Transverse colon (tissue), 4 donors: ENCODE data around the gene NECTIN1. TPM values are rescaled to one million over a fixed set of nuclear protein-coding genes. Genes with fewer than 3 reads are reported as not detected.

ENCODE experiments used
- DNase-seq: peaks from one replicate; pipeline ENCODE4 v3.0.0-alpha.2; 2019
- H3K27ac ChIP-seq, 4 donors: fragments of 200-600 bp; sonication (generic); 2 replicates each; pipeline ENCODE4 v1.5.1; 2016 to 2018; ENCODE audit warnings: inconsistent platforms in 4 of 4
- H3K27me3 ChIP-seq: fragments of 200-600 bp; sonication (generic); 2 replicates; pipeline ENCODE4 v1.5.1; 2017; ENCODE audit warnings: inconsistent platforms
- H3K36me3 ChIP-seq, 4 donors: fragments of 200-600 bp; sonication (generic); 2 replicates each; pipeline ENCODE4 v1.5.1; 2017 to 2019; ENCODE audit warnings: inconsistent platforms in 4 of 4
- H3K4me1 ChIP-seq, 4 donors: fragments of 200-600 bp; sonication (generic); 2 replicates each; pipeline ENCODE4 v1.5.1; 2017 to 2020; ENCODE audit warnings: inconsistent platforms in 4 of 4
- H3K4me3 ChIP-seq, 4 donors: fragments of 200-600 bp; sonication (generic); 1 replicate in 1 of 4; 2 replicates in 3 of 4; pipeline versions ENCODE4 v1.5.1 to v1.6.1; 2017 to 2019; ENCODE audit warnings: inconsistent platforms in 4 of 4
- H3K9me3 ChIP-seq, 2 donors: fragments of 200-600 bp; sonication (generic); 2 replicates each; pipeline ENCODE4 v1.5.1; 2017 to 2019; ENCODE audit warnings: inconsistent platforms in 2 of 2
- CTCF ChIP-seq, 5 experiments: fragments of 200-600 bp in 3 of 5; fragments of 450-650 bp in 2 of 5; sonication (generic) in 3 of 5; IDR thresholded peaks; 1 replicate in 2 of 5; 2 replicates in 3 of 5; pipeline ENCODE4 v1.5.1; 2016 to 2017; ENCODE audit warnings: antibody characterized with exemption in 5 of 5, inconsistent platforms in 3 of 5, mild to moderate bottlenecking in 2 of 5, moderate library complexity in 1 of 5
- EP300 ChIP-seq: sonication (generic); formaldehyde crosslinking; IDR thresholded peaks from one replicate; pipeline ENCODE4 v1.6.1; 2017; ENCODE audit warnings: antibody characterized with exemption, low read depth
- POLR2A ChIP-seq: fragments of 450-650 bp; IDR thresholded peaks from one replicate; pipeline ENCODE4 v1.6.1; 2016; ENCODE audit warnings: antibody characterized with exemption, mild to moderate bottlenecking, moderate library complexity
- POLR2AphosphoS5 ChIP-seq, 3 donors: sonication (generic); formaldehyde crosslinking; IDR thresholded peaks; one replicate each; pipeline ENCODE4 v1.6.1; 2016; ENCODE audit warnings: antibody characterized with exemption in 3 of 3
- WGBS, 2 donors: methylation state at CpG; one replicate each; pipeline ENCODE4 v1.1.5; 2018; ENCODE audit warnings: low coverage in 1 of 2; 5-methylcytosine and 5-hydroxymethylcytosine counted together
- in situ Hi-C, 4 donors: fragments of 200-750 bp; cut with MboI; loops; one replicate each; pipeline versions ENCODE4 v1.15.0 to v1.15.1; 2017; ENCODE audit warnings: low sequenced_read_pairs in 3 of 4, low pct_ligation_motif_present in 1 of 4, low pct_unique_long_range_greater_than_20kb in 1 of 4
- intact Hi-C: fragments of 100-400 bp; cut with DNase I; formaldehyde crosslinking; loops from one replicate; pipeline ENCODE4 v1.15.1; 2023; ENCODE audit warnings: low total_unique reads
- small RNA-seq, 4 donors: library from RNA; depleted of rRNA; stranded (forward); fragments of <200 nt; gene quantifications; one replicate each; pipeline ENCODE3, GENCODE V24; 2016
- total RNA-seq, 4 donors: library from RNA; depleted of rRNA; stranded (reverse); fragments of >200 nt; gene quantifications; one replicate each; pipeline ENCODE4 v1.1.0, GENCODE V29; 2016

Gene NECTIN1
- total RNA-seq, 4 donors from 2014 or later: 11.0 to 71.2 (median 12.6) TPM

- no peak for TF ChIP-seq POLR2A
- TF ChIP-seq EP300: no peak
- Histone ChIP-seq H3K27me3 (peaks cover 9% of the 10 kb centered on the region), H3K36me3 (no peaks in the 10 kb centered on the region), H3K4me1 (no peaks in the 10 kb centered on the region), H3K9me3 (no peaks in the 10 kb centered on the region), H3K27ac (no peak overlapping the region), H3K4me3 (no peak overlapping the region)
- in situ Hi-C loops (no loop called here), intact Hi-C loops (no loop called here)
- 83 to 98% methylated on average over 4 of the region's 4 CpGs for WGBS, 2 donors
- DNase-seq: no peak
Observed at GRCh38 chr11:119590651-119591351, 138.2 kb downstream of the NECTIN1 start.

- intact Hi-C loops (no loop called here), in situ Hi-C loops (no loop called here)
- Histone ChIP-seq H3K9me3 (no peaks in the 10 kb centered on the region), H3K36me3 (no peaks in the 10 kb centered on the region), H3K27me3 (peaks cover 27% of the 10 kb centered on the region), H3K27ac (no peak overlapping the region), H3K4me1 (peaks cover 0 to 14% (median 13%) of the 10 kb centered on the region in 4 donors), H3K4me3 (no peak overlapping the region)
- DNase-seq: no peak
- TF ChIP-seq POLR2AphosphoS5 (IDR thresholded peaks at IDR 0.05) (no peak), POLR2A (no peak), EP300 (no peak), CTCF (IDR thresholded peaks at IDR 0.05) (no peak)
Observed at GRCh38 chr11:119589001-119589400, 140.0 kb downstream of the NECTIN1 start.

Small RNAs within 50 kb of the gene (small RNA-seq; reads per million reads assigned to genes)
- gene RNU6-1123P: 0 reads per million in 4 donors
